Muscle layer of duodenum (tissue), 2 donors: ENCODE results near the gene ROBO1.
"Not testable (repeated sequence)": the region's sequence is repeated elsewhere in the genome, so short reads cannot be mapped to it uniquely, and the experiment has no call there.

Source experiments
- H3K27ac ChIP-seq: one replicate; pipeline ENCODE4 v1.7.0; 2013; ENCODE audit warnings: mild to moderate bottlenecking, low read length
- H3K27me3 ChIP-seq: one replicate; pipeline ENCODE4 v1.7.0; 2013; ENCODE audit warnings: low read depth, mild to moderate bottlenecking, control low read depth, low read length
- H3K36me3 ChIP-seq, 2 donors: one replicate each; pipeline ENCODE4 v1.7.0; 2013; ENCODE audit warnings: low read length in 2 of 2, control low read depth in 1 of 2, mild to moderate bottlenecking in 1 of 2; ENCODE audit not compliant: insufficient read depth in 2 of 2, control insufficient read depth in 1 of 2
- H3K4me1 ChIP-seq, 2 donors: one replicate each; pipeline ENCODE4 v1.7.0; 2013; ENCODE audit warnings: low read length in 2 of 2, mild to moderate bottlenecking in 2 of 2, control low read depth in 1 of 2, moderate library complexity in 1 of 2; ENCODE audit not compliant: insufficient read depth in 2 of 2, control insufficient read depth in 1 of 2
- H3K4me3 ChIP-seq, 2 donors: one replicate each; pipeline ENCODE4 v1.7.0; 2013; ENCODE audit warnings: low read length in 2 of 2, low read depth in 1 of 2, mild to moderate bottlenecking in 1 of 2
- H3K9me3 ChIP-seq, 2 donors: one replicate each; pipeline ENCODE4 v1.7.0; 2013; ENCODE audit warnings: low read length in 2 of 2, control low read depth in 1 of 2, mild to moderate bottlenecking in 1 of 2; ENCODE audit not compliant: control insufficient read depth in 1 of 2
- donor health status: healthy.

Gene ROBO1

GRCh38 chr3:78726545-78726944 is 1041.3 kb downstream of the ROBO1 start:
- Histone ChIP-seq H3K36me3 (no peaks in the 10 kb centered on the region), H3K27ac (no peak overlapping the region), H3K9me3 (no peaks in the 10 kb centered on the region), H3K4me3 (no peak overlapping the region), H3K4me1 (peaks cover 0 to 22% of the 10 kb centered on the region in 2 donors), H3K27me3 (no peaks in the 10 kb centered on the region)

- Histone ChIP-seq H3K4me1 (peaks cover 0 to 22% of the 10 kb centered on the region in 2 donors), H3K4me3 (no peak overlapping the region), H3K27ac (no peak overlapping the region), H3K27me3 (no peaks in the 10 kb centered on the region), H3K36me3 (no peaks in the 10 kb centered on the region), H3K9me3 (no peaks in the 10 kb centered on the region)
Observed at GRCh38 chr3:78725703-78726246, 1042.0 kb downstream of the ROBO1 start.

GRCh38 chr3:78724859-78725258 is 1042.9 kb downstream of the ROBO1 start:
- no peaks in the 10 kb centered on the region for H3K9me3 ChIP-seq
- H3K36me3 ChIP-seq, result no peaks in the 10 kb centered on the region
- H3K27me3 ChIP-seq, result no peaks in the 10 kb centered on the region
- no peak overlapping the region for H3K4me3 ChIP-seq
- no peak overlapping the region for H3K27ac ChIP-seq
- peaks cover 0 to 22% of the 10 kb centered on the region in 2 donors for H3K4me1 ChIP-seq

GRCh38 chr3:78724364-78724763 is 1043.4 kb downstream of the ROBO1 start:
- not testable (repeated sequence) for H3K27me3 ChIP-seq, H3K4me3 ChIP-seq, H3K9me3 ChIP-seq, H3K36me3 ChIP-seq, H3K27ac ChIP-seq
- H3K4me1 ChIP-seq, result peaks cover 0 to 19% of the 10 kb centered on the region in 2 donors

DNA sequence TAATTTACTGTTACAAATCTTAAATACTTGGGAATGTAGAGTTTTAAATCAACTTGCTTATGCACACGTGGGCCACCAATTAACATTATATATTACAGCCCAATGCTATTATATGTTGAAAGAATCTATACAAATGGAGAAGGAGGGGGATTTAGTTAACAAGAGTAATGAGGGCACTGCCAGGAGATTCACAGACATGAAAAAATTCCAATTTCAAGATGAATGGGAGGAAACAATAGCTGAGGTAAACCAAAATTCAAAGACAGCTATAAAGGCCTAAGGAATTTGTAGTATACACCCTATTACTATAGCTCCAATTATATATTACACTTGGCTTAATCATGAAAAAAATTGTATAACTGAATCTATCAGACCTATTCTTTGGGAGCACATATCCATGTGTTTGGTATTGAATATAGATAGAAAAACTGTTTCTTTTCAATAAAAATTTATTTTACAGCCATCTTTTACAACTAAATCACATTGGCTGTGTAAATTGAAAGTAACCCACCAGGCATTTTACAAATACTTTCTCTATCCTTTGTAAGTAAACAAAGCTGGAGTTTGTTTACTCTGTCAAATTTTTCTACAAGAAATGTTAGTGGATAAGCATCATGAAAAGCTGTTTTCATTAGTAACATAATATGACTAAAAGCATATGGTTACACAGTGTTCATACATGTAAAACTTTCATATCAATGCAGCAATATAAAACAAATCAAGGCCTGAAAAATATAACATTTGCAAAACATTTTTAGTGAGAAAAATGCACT is 1045.8 kb downstream of the ROBO1 start:
- Histone ChIP-seq H3K9me3 (no peaks in the 10 kb centered on the region), H3K4me1 (peaks cover 0 to 7% of the 10 kb centered on the region in 2 donors), H3K36me3 (peaks cover 0 to 3% of the 10 kb centered on the region in 2 donors), H3K4me3 (no peak overlapping the region), H3K27me3 (no peaks in the 10 kb centered on the region), H3K27ac (no peak overlapping the region)

DNA sequence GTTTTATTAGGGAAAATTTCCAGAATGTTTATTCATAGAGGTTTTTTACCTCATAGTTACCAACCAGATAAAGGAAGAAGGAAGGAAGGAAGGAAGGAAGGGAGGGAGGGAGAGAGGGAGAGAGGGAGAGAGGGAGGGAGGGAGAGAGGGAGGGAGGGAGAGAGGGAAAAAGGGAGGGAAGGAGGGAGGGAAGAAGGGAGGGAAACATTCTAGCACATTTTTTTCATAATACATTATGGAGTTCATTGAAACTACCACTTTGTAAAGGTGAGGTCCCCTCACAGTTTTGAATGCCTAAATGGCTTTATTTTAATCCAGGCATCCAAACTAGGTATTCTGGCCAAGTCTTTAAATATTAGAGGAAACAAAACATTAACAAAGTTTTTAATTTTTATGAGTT is 1049.1 kb downstream of the ROBO1 start:
- Histone ChIP-seq H3K9me3 (no peaks in the 10 kb centered on the region), H3K36me3 (peaks cover 0 to 8% of the 10 kb centered on the region in 2 donors), H3K27me3 (no peaks in the 10 kb centered on the region), H3K4me3 (no peak overlapping the region), H3K4me1 (no peaks in the 10 kb centered on the region), H3K27ac (no peak overlapping the region)

GRCh38 chr3:78717041-78717440 is 1050.8 kb downstream of the ROBO1 start:
- Histone ChIP-seq H3K36me3 (peaks cover 0 to 8% of the 10 kb centered on the region in 2 donors), H3K4me1 (no peaks in the 10 kb centered on the region), H3K4me3 (no peak overlapping the region), H3K9me3 (no peaks in the 10 kb centered on the region), H3K27me3 (no peaks in the 10 kb centered on the region), H3K27ac (no peak overlapping the region)

DNA sequence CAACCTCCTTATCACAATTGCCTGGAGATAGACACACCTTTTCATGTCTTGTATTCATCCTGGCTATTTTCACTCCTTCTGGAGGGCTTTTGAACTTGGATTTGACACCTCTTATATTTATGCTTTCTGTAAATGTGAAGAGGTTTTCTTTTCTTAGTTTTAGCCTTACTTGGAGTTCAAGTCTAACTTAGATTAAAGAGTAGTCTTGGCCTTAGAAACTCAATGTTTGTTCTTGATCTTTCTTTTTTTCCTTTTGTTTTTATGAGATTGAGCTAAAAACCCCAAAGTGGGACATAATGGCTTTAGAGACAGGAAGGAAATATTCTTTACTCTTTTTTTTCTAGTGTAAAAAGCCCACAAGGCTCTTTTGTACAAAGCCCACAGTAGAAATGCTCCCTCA is 1054.9 kb downstream of the ROBO1 start:
- no peaks in the 10 kb centered on the region for H3K4me1 ChIP-seq
- no peak overlapping the region for H3K27ac ChIP-seq
- H3K27me3 ChIP-seq, result no peaks in the 10 kb centered on the region
- H3K9me3 ChIP-seq, result no peaks in the 10 kb centered on the region
- peaks cover 0 to 8% of the 10 kb centered on the region in 2 donors for H3K36me3 ChIP-seq
- no peak overlapping the region for H3K4me3 ChIP-seq

GRCh38 chr3:78712270-78712669 is 1055.5 kb downstream of the ROBO1 start:
- Histone ChIP-seq H3K4me1 (no peaks in the 10 kb centered on the region), H3K4me3 (no peak overlapping the region), H3K9me3 (no peaks in the 10 kb centered on the region), H3K27ac (no peak overlapping the region), H3K36me3 (peaks cover 0 to 8% of the 10 kb centered on the region in 2 donors), H3K27me3 (no peaks in the 10 kb centered on the region)

GRCh38 chr3:78708565-78709073 is 1059.2 kb downstream of the ROBO1 start:
- H3K4me3 ChIP-seq, result no peak overlapping the region
- H3K36me3 ChIP-seq, result no peaks in the 10 kb centered on the region
- H3K4me1 ChIP-seq, result no peaks in the 10 kb centered on the region
- H3K27ac ChIP-seq, result no peak overlapping the region
- H3K27me3 ChIP-seq, result no peaks in the 10 kb centered on the region
- H3K9me3 ChIP-seq, result no peaks in the 10 kb centered on the region

- no peak overlapping the region for H3K4me3 ChIP-seq
- no peaks in the 10 kb centered on the region for H3K9me3 ChIP-seq
- H3K27me3 ChIP-seq, result no peaks in the 10 kb centered on the region
- H3K4me1 ChIP-seq, result no peaks in the 10 kb centered on the region
- H3K36me3 ChIP-seq, result no peaks in the 10 kb centered on the region
- H3K27ac ChIP-seq, result no peak overlapping the region
Observed at GRCh38 chr3:78707609-78708008, 1060.2 kb downstream of the ROBO1 start.
